Measurements from ENCODE around the gene RHOG. TPM values are rescaled to one million over a fixed set of nuclear protein-coding genes. Genes with fewer than 3 reads are reported as not detected.

Gene RHOG
- polyA plus RNA-seq, 2 of the 4 experiments (the other 2 are of a cell fraction) = 41.1 to 64.3 TPM

GRCh38 chr11:3853899-3854659 is 13.3 kb upstream of the RHOG start:
- peak overlapping the region; percentile 98; the same call in 2 of the 3 replicates for H3K4me3 ChIP-seq
- WGBS (ENCODE audit: missing lambda C conversion rate) = 73% methylated on average over 11 of the region's 11 CpGs
- POLR2A ChIA-PET = interaction anchor here (0.7 to 2.5 kb wide), 5 partner anchors 13 to 218 kb away, joined by 3 to 44 read pairs (median 15); partner anchors contain the start of gene RHOG
- ATAC-seq (no peak), FAIRE-seq (no peak), DNase-seq (ENCODE audit: low read depth in 1 of 2, low spot score in 1 of 2) (no peak)
- CTCF ChIA-PET = interaction anchor here (0.6 to 27.8 kb wide), 67 partner anchors 10 to 280 kb away, joined by 3 to 919 read pairs (median 6); partner anchors contain the start of gene RHOG
- peaks cover 38% of the 10 kb centered on the region for H3K4me1 ChIP-seq
- peak overlapping the region; percentile 97 for H3K4me2 ChIP-seq
- H3K27ac ChIP-seq = peak overlapping the region; percentile 98 to 99
- H3K9me3 ChIP-seq = no peaks in the 10 kb centered on the region
- no peak for TF ChIP-seq RCOR1 (IDR thresholded peaks at IDR 0.05; ENCODE audit: low read depth, low read length)
- no peak for TF ChIP-seq POLR2AphosphoS2 (conservative IDR thresholded peaks at IDR 0.05; ENCODE audit: low read length)
- no peak for TF ChIP-seq HEYL (CRISPR knock-in tag; IDR thresholded peaks at IDR 0.05)
- TF ChIP-seq HES2 (IDR thresholded peaks at IDR 0.05) = no peak
- no peak for TF ChIP-seq BCL3 (IDR thresholded peaks at IDR 0.05)
- no peak for TF ChIP-seq RAD21 (conservative IDR thresholded peaks at IDR 0.05 in 1 of 2, IDR thresholded peaks at IDR 0.05 in 1 of 2)
- no peak for TF ChIP-seq RFX5 (IDR thresholded peaks at IDR 0.05)
- no peak for TF ChIP-seq NR3C1 (IDR thresholded peaks at IDR 0.05)
- TF ChIP-seq ZC3H11A (IDR thresholded peaks at IDR 0.05) = no peak
- TF ChIP-seq BHLHE40 (IDR thresholded peaks at IDR 0.05; ENCODE audit: low read depth, low read length) = no peak
- TF ChIP-seq TP53 (CRISPR knock-in tag; IDR thresholded peaks at IDR 0.05) = no peak

- Histone ChIP-seq H3K4me1 (peaks cover 32% of the 10 kb centered on the region), H3K4me3 (no peak overlapping the region), H3K9me3 (no peaks in the 10 kb centered on the region), H3K27ac (no peak overlapping the region), H3K4me2 (no peak overlapping the region)
- DNase-seq (ENCODE audit: low read depth in 1 of 2, low spot score in 1 of 2) = no peak
- 96% methylated on average over 1 of the region's 1 CpG for WGBS (ENCODE audit: missing lambda C conversion rate)
- ChIA-PET POLR2A (no interaction called here), CTCF (interaction anchor here (1.2 to 27.8 kb wide), 10 partner anchors 11 to 227 kb away, joined by 3 to 919 read pairs (median 21); partner anchors contain the start of gene RHOG)
- no peak for ATAC-seq
- no peak for FAIRE-seq
- no peak for TF ChIP-seq MYC (IDR thresholded peaks at IDR 0.05; ENCODE audit: borderline replicate concordance, low read length)
These were observed 12.7 kb upstream of the RHOG start for GRCh38 chr11:3853545-3853842.

- H3K27ac ChIP-seq = no peak overlapping the region
- peak; percentile 46 for FAIRE-seq
- WGBS (ENCODE audit: missing lambda C conversion rate) = 58% methylated on average over 10 of the region's 10 CpGs
- POLR2A ChIA-PET = interaction anchor here (0.9 kb wide), 1 partner anchor 223 kb away, joined by 3 read pairs; no protein-coding TSS in a partner anchor
- peak; percentile 74 to 87; a peak in 5 of 6 replicates for ATAC-seq
- no peak overlapping the region for H3K4me2 ChIP-seq
- H3K9me3 ChIP-seq = no peaks in the 10 kb centered on the region
- peak; percentile 49 to 51 for DNase-seq (ENCODE audit: low read depth in 1 of 2, low spot score in 1 of 2)
- H3K4me1 ChIP-seq = peaks cover 4% of the 10 kb centered on the region
- CTCF ChIA-PET = interaction anchor here (0.7 to 27.8 kb wide), 45 partner anchors 9 to 253 kb away, joined by 3 to 919 read pairs (median 5); partner anchors contain the start of genes PGAP2 and RHOG
- no peak overlapping the region for H3K4me3 ChIP-seq
- TF ChIP-seq ELK1 (IDR thresholded peaks at IDR 0.05; ENCODE audit: low read depth, low read length) = no peak
- TF ChIP-seq RAD21 (conservative IDR thresholded peaks at IDR 0.05 in 1 of 2, IDR thresholded peaks at IDR 0.05 in 1 of 2) = peak; percentile 69 to 72
- no peak for TF ChIP-seq RCOR1 (IDR thresholded peaks at IDR 0.05; ENCODE audit: low read depth, low read length)
- no peak for TF ChIP-seq PHF8 (IDR thresholded peaks at IDR 0.05; ENCODE audit: borderline replicate concordance, low read depth)
- TF ChIP-seq SMC3 (IDR thresholded peaks at IDR 0.05) = peak; percentile 88
- TF ChIP-seq USF2 (IDR thresholded peaks at IDR 0.05) = no peak
- peak in 1 of 2 experiments; percentile 19; a peak in 1 of 4 replicates for TF ChIP-seq CEBPB (IDR thresholded peaks at IDR 0.05)
- peak; percentile 87 for TF ChIP-seq CTCF (IDR thresholded peaks at IDR 0.05)
These were observed 8.6 kb upstream of the RHOG start for GRCh38 chr11:3849297-3849874.
